Fibroblast of skin of back (primary cell): Measurements from ENCODE around the gene CHST13.
A peak's percentile ranks its signal among the peaks of the same experiment; 100 is the strongest.

Source experiments
- DNase-seq: peaks from one replicate; pipeline ENCODE4 v3.0.0-alpha.2; 2013

Gene CHST13

GRCh38 chr3:126510308-126510910 lies 13.5 kb upstream of the CHST13 start:
- no peak for DNase-seq

- no peak for DNase-seq
These were observed 12.7 kb upstream of the CHST13 start for GRCh38 chr3:126511291-126511690.

GRCh38 chr3:126512026-126512425 lies 11.9 kb upstream of the CHST13 start:
- no peak for DNase-seq

- no peak for DNase-seq
These were observed 10.9 kb upstream of the CHST13 start for GRCh38 chr3:126512916-126513650.

- no peak for DNase-seq
These were observed 9.8 kb upstream of the CHST13 start for GRCh38 chr3:126514161-126514560.

GRCh38 chr3:126515066-126515706 lies 8.8 kb upstream of the CHST13 start:
- DNase-seq: no peak

- no peak for DNase-seq
These were observed 7.6 kb upstream of the CHST13 start for GRCh38 chr3:126516152-126516935.

GRCh38 chr3:126516936-126517290 lies 7.0 kb upstream of the CHST13 start:
- DNase-seq: no peak

- DNase-seq: no peak
These were observed 6.5 kb upstream of the CHST13 start, which contains the start of gene UROC1 for GRCh38 chr3:126517291-126517951. UROC1 (minus strand) TSS chr3:126517773; CDS start chr3:126517719, 54 bp downstream.

GRCh38 chr3:126517986-126518778 lies 5.8 kb upstream of the CHST13 start:
- no peak for DNase-seq

GRCh38 chr3:126518779-126519177 lies 5.2 kb upstream of the CHST13 start:
- no peak for DNase-seq

GRCh38 chr3:126519506-126520455 lies 4.2 kb upstream of the CHST13 start:
- DNase-seq: no peak

- no peak for DNase-seq
These were observed 2.6 kb upstream of the CHST13 start for GRCh38 chr3:126521122-126521891.

GRCh38 chr3:126522363-126522788 lies 1.6 kb upstream of the CHST13 start:
- DNase-seq: peak; percentile 51

- no peak for DNase-seq
These were observed 554 bp downstream of the CHST13 start for GRCh38 chr3:126524429-126524988.

GRCh38 chr3:126525091-126525852 lies 1.3 kb downstream of the CHST13 start:
- DNase-seq: no peak

GRCh38 chr3:126525853-126526667 lies 2.1 kb downstream of the CHST13 start:
- no peak for DNase-seq

GRCh38 chr3:126526668-126527005 lies 2.7 kb downstream of the CHST13 start:
- no peak for DNase-seq
